ENCODE data around the gene SUCO. TPM values are rescaled to one million over a fixed set of nuclear protein-coding genes. Genes with fewer than 3 reads are reported as not detected.

The SUCO gene
- total and polyA plus RNA-seq, 2 of the 4 experiments (the other 2 are of a cell fraction) = 11.4 to 21.5 TPM

DNA sequence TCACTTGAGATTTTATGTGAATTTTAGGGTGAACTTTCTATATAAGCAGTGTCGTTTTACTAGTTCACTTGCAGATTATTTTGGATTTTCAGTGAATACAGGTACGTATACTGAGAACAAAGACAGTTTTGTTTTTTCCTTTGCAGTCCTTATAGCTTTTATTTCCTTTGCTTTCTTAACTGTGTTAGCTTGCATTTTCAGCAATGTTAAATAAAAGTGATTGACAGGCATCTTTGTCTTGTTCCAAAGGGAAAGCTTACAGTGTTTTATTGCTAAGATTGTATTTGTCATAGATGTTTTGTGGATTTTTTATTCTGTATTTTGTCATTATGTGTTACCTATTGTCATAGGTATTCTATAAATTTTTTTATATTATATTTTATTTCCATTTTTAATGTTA is 72.7 kb downstream of the SUCO start:
- ChIA-PET POLR2A (ENCODE audit: unreplicated experiment) (no interaction called here), CTCF (no interaction called here)

More for the DNA sequence above, 72.7 kb downstream of the SUCO start:
- WGBS, 2 experiments (ENCODE audit: extremely low coverage in 2 of 2, insufficient read length in 1 of 2) = no CpG with 5 or more reads among the region's 2 CpGs
- DNase-seq (no peak), ATAC-seq (ENCODE audit: low read depth) (no peak)
- in situ Hi-C loops (cut with MboI; ENCODE audit: low sequenced_read_pairs) (no loop called here), dilution Hi-C loops (cut with HindIII; ENCODE audit: low sequenced_read_pairs, unreplicated experiment) (no loop called here), intact Hi-C loops (cut with micrococcal nuclease) (no loop called here)
- no peak overlapping the region for H3K27ac ChIP-seq (ENCODE audit: insufficient read depth, low read length)
- peaks cover 5% of the 10 kb centered on the region; the same call in 1 of the 2 replicates for H3K9me1 ChIP-seq (ENCODE audit: insufficient read depth, low read length)
- no peak overlapping the region for H3K14ac ChIP-seq (replicated peaks; ENCODE audit: low read depth, low read length)
- H3K4me3 ChIP-seq (ENCODE audit: insufficient read depth, low read depth, low read length) = no peak overlapping the region
- H2BK5ac ChIP-seq (ENCODE audit: low read depth, low read length, poor library complexity, severe bottlenecking) = no peak overlapping the region
- no TSS peak for BruUV-seq (replicated peaks)
- no peak for TF ChIP-seq SMC3 (IDR thresholded peaks at IDR 0.05; ENCODE audit: low read depth, low read length)
- TF ChIP-seq MAFK (IDR thresholded peaks at IDR 0.05; ENCODE audit: low read depth, low read length) = no peak
- no peak for TF ChIP-seq MXI1 (IDR thresholded peaks at IDR 0.05; ENCODE audit: borderline replicate concordance, low read depth, low read length)
- TF ChIP-seq RFX5 (IDR thresholded peaks at IDR 0.05; ENCODE audit: low read depth, low read length) = no peak
- TF ChIP-seq, protein P1, sequence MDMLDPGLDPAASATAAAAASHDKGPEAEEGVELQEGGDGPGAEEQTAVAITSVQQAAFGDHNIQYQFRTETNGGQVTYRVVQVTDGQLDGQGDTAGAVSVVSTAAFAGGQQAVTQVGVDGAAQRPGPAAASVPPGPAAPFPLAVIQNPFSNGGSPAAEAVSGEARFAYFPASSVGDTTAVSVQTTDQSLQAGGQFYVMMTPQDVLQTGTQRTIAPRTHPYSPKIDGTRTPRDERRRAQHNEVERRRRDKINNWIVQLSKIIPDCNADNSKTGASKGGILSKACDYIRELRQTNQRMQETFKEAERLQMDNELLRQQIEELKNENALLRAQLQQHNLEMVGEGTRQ (IDR thresholded peaks at IDR 0.05; ENCODE audit: low read depth, low read length) = no peak
- TF ChIP-seq ELK1 (IDR thresholded peaks at IDR 0.05; ENCODE audit: borderline replicate concordance, low read depth, low read length) = no peak
- no peak for TF ChIP-seq RAD21 (IDR thresholded peaks at IDR 0.05; ENCODE audit: low read length)
- no peak for TF ChIP-seq NFE2L2 (IDR thresholded peaks at IDR 0.05; ENCODE audit: low read depth, low read length)
- no peak for TF ChIP-seq POLR2A (IDR thresholded peaks at IDR 0.05; ENCODE audit: low read depth, low read length)
- no peak for TF ChIP-seq CTCF (conservative IDR thresholded peaks at IDR 0.05; ENCODE audit: low read depth, low read length)
- TF ChIP-seq BHLHE40 (IDR thresholded peaks at IDR 0.05; ENCODE audit: low read depth, low read length) = no peak
- TF ChIP-seq CEBPB (IDR thresholded peaks at IDR 0.05; ENCODE audit: low read depth, low read length) = no peak
- TF ChIP-seq RCOR1 (IDR thresholded peaks at IDR 0.05; ENCODE audit: insufficient replicate concordance, low read length) = no peak
- no peak overlapping the region for H2BK15ac ChIP-seq (ENCODE audit: low read depth, low read length)
- 0 out of 2 replicates have a peak, but pooled peaks cover 2% of the 10 kb centered on the region for H3K4me1 ChIP-seq (ENCODE audit: control insufficient read depth, insufficient read depth, low read length)
- no peak overlapping the region for H2BK120ac ChIP-seq (ENCODE audit: low read depth, low read length)
- no peak overlapping the region for H2AFZ ChIP-seq (replicated peaks; ENCODE audit: low read length, poor library complexity)
- no peaks in the 10 kb centered on the region for H4K20me1 ChIP-seq (ENCODE audit: insufficient read depth, low read length)
- H3K23ac ChIP-seq (ENCODE audit: low read depth, low read length) = no peak overlapping the region
- H3K4me2 ChIP-seq (ENCODE audit: low read depth, low read length) = no peak overlapping the region
- H4K91ac ChIP-seq (ENCODE audit: insufficient read depth, low read depth, low read length) = no peak overlapping the region
- H3K36me3 ChIP-seq (ENCODE audit: control insufficient read depth, insufficient read depth, low read length) = peaks cover 8% of the 10 kb centered on the region
- no peak overlapping the region for H2AK5ac ChIP-seq (ENCODE audit: low read depth, low read length)
- no peaks in the 10 kb centered on the region for H3K9me3 ChIP-seq (ENCODE audit: control insufficient read depth, insufficient read depth, low read length)
- no peak overlapping the region for H3K18ac ChIP-seq (ENCODE audit: low read depth, low read length)
- H3K56ac ChIP-seq (ENCODE audit: extremely low read depth, insufficient read depth, low read length) = no peak overlapping the region
- H3K9ac ChIP-seq (ENCODE audit: low read depth, low read length) = no peak overlapping the region
- no peak overlapping the region for H3K4ac ChIP-seq (ENCODE audit: low read depth, low read length)
- no peaks in the 10 kb centered on the region for H3K27me3 ChIP-seq (ENCODE audit: control insufficient read depth, insufficient read depth, low read length)
- no peak overlapping the region for H4K5ac ChIP-seq (ENCODE audit: low read depth, low read length)
- H3K79me1 ChIP-seq (ENCODE audit: low read depth in 1 of 2, low read length in 2 of 2) = peaks cover 10 to 15% of the 10 kb centered on the region in 2 experiments
- H2BK20ac ChIP-seq (ENCODE audit: low read depth, low read length) = no peak overlapping the region
- H4K8ac ChIP-seq (ENCODE audit: low read depth in 2 of 2, low read length in 2 of 2) = no peak overlapping the region
- no peak overlapping the region for H2AK9ac ChIP-seq (replicated peaks; ENCODE audit: low read depth, low read length, poor library complexity)

All from IMR-90 (cell line).